T-helper 17 cell (primary cell): ENCODE results near the gene OPA3. TPM values are rescaled to one million over a fixed set of nuclear protein-coding genes. Genes with fewer than 3 reads are reported as not detected.

ENCODE experiments used
- ATAC-seq: fragments of 150-1000 bp; cut with Tn5 transposase; 2 replicates; pipeline ENCODE4 v1.10.0; 2021; ENCODE audit warnings: mild to moderate bottlenecking, moderate library complexity
- DNase-seq, 3 donors: peaks; one replicate each; pipeline versions ENCODE4 v3.0.0 to v3.0.0-alpha.2; 2020 to 2021
- H3K9me3 ChIP-seq: one replicate; pipeline ENCODE4 v1.7.0; 2013; ENCODE audit warnings: low read length, mild to moderate bottlenecking; ENCODE audit not compliant: control insufficient read depth, poor library complexity, severe bottlenecking
- H3K27ac Mint-ChIP-seq: one replicate; pipeline ENCODE4 v1.8.0; 2022; ENCODE audit warnings: mild to moderate bottlenecking, moderate library complexity, mixed read lengths
- H3K27me3 Mint-ChIP-seq: one replicate; pipeline ENCODE4 v1.8.0; 2022; ENCODE audit warnings: mixed read lengths
- H3K36me3 Mint-ChIP-seq: one replicate; pipeline ENCODE4 v1.8.0; 2022; ENCODE audit warnings: low read depth, mixed read lengths
- H3K4me1 Mint-ChIP-seq: one replicate; pipeline ENCODE4 v1.8.0; 2022; ENCODE audit warnings: mild to moderate bottlenecking, mixed read lengths
- H3K4me3 Mint-ChIP-seq: one replicate; pipeline ENCODE4 v1.8.0; 2022; ENCODE audit warnings: mild to moderate bottlenecking, moderate library complexity, mixed read lengths
- total RNA-seq, 4 donors: library from RNA in 2 of 4; stranded (reverse) in 2 of 4; gene quantifications; one replicate each; pipeline ENCODE4 v1.2.3 and lab custom pipeline; 2022 to 2026

The OPA3 gene
- total RNA-seq, 2 donors from 2014 or later: 8.3 to 9.4 TPM

GRCh38 chr19:45496349-45496953 lies 88.2 kb downstream of the OPA3 start:
- no peaks in the 10 kb centered on the region for H3K9me3 ChIP-seq
- ATAC-seq: peak; percentile 14
- Mint-ChIP-seq H3K27ac (peak overlapping the region; percentile 68), H3K4me1 (peaks cover 37% of the 10 kb centered on the region), H3K27me3 (peaks cover 4% of the 10 kb centered on the region), H3K36me3 (peaks cover 2% of the 10 kb centered on the region), H3K4me3 (peak overlapping the region; percentile 95)
- DNase-seq: peak in 1 of 3 donors; percentile 43

- Mint-ChIP-seq H3K36me3 (no peaks in the 10 kb centered on the region), H3K4me1 (peaks cover 32% of the 10 kb centered on the region), H3K27me3 (peaks cover 4% of the 10 kb centered on the region), H3K4me3 (peak overlapping the region; percentile 95), H3K27ac (no peak overlapping the region)
- no peaks in the 10 kb centered on the region for H3K9me3 ChIP-seq
- no peak for ATAC-seq
- no peak for DNase-seq
Observed at GRCh38 chr19:45495178-45495577, 89.4 kb downstream of the OPA3 start.

GRCh38 chr19:45494261-45494916 lies 90.2 kb downstream of the OPA3 start:
- no peaks in the 10 kb centered on the region for H3K36me3 Mint-ChIP-seq
- no peak overlapping the region for H3K27ac Mint-ChIP-seq
- H3K9me3 ChIP-seq: no peaks in the 10 kb centered on the region
- DNase-seq: no peak
- no peak overlapping the region for H3K4me3 Mint-ChIP-seq
- H3K4me1 Mint-ChIP-seq: peaks cover 28% of the 10 kb centered on the region
- H3K27me3 Mint-ChIP-seq: peaks cover 4% of the 10 kb centered on the region
- no peak for ATAC-seq

GRCh38 chr19:45492627-45493470 lies 91.8 kb downstream of the OPA3 start:
- H3K4me1 Mint-ChIP-seq: peaks cover 20% of the 10 kb centered on the region
- H3K4me3 Mint-ChIP-seq: no peak overlapping the region
- H3K9me3 ChIP-seq: no peaks in the 10 kb centered on the region
- H3K36me3 Mint-ChIP-seq: no peaks in the 10 kb centered on the region
- no peak for DNase-seq
- no peak for ATAC-seq
- H3K27me3 Mint-ChIP-seq: peaks cover 4% of the 10 kb centered on the region
- H3K27ac Mint-ChIP-seq: no peak overlapping the region

DNA sequence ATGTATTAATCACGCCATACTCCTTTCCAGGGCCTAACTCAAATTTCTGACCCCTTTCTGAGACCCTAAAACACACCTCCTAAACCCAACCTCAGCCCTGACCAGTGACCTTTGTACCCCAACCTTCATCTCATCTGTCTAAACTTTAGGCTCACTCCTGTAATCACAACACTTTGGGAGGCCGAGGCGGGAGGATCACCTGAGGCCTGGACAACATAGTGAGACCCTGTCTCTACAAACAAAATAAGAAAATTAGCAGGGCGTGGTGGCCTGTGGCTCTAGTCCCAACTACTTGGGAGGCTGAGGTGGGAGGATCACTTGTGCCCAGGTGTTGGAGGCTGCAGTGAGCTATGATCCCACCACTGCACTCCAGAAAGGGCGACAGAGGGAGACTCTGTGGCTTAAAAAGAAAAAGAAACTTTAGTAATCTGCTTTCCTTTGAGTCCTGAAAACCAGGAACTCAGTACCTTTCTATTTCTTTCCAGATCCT lies 92.4 kb downstream of the OPA3 start:
- no peaks in the 10 kb centered on the region for H3K9me3 ChIP-seq
- no peak for DNase-seq

GRCh38 chr19:45489216-45489855 lies 95.3 kb downstream of the OPA3 start:
- ATAC-seq: no peak
- peaks cover 9% of the 10 kb centered on the region for H3K4me1 Mint-ChIP-seq
- H3K27me3 Mint-ChIP-seq: no peaks in the 10 kb centered on the region
- H3K36me3 Mint-ChIP-seq: no peaks in the 10 kb centered on the region
- no peaks in the 10 kb centered on the region for H3K9me3 ChIP-seq
- no peak overlapping the region for H3K4me3 Mint-ChIP-seq
- DNase-seq: no peak
- no peak overlapping the region for H3K27ac Mint-ChIP-seq

More for the DNA sequence above, 92.4 kb downstream of the OPA3 start:
- ATAC-seq: no peak
- Mint-ChIP-seq H3K36me3 (no peaks in the 10 kb centered on the region), H3K4me1 (peaks cover 15% of the 10 kb centered on the region), H3K27me3 (peaks cover 4% of the 10 kb centered on the region), H3K4me3 (no peak overlapping the region), H3K27ac (no peak overlapping the region)

DNA sequence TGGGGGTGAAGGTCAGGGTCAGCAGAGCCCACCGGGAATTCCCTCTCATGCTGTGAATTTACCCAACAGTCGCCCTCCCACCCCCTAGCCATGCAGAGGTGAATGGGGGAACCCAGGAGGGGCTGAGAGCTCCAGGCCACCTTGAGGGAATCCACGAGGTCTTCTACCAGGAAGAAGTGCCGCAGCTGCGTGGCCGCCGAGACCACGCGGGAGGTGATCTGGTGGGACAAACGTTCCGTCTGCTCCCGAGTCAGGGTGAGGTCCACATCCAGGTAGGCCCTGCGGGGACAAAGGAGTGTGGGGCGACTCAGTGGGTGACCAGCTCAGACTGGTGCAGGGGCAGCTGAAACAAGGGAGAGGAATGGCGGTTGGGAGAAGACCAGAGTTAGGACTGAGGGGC lies 95.9 kb downstream of the OPA3 start:
- no peak overlapping the region for H3K27ac Mint-ChIP-seq
- DNase-seq (no peak), ATAC-seq (no peak)
- H3K4me3 Mint-ChIP-seq: peak overlapping the region; percentile 43
- H3K27me3 Mint-ChIP-seq: no peaks in the 10 kb centered on the region
- H3K9me3 ChIP-seq: no peaks in the 10 kb centered on the region
- H3K4me1 Mint-ChIP-seq: peaks cover 11% of the 10 kb centered on the region
- H3K36me3 Mint-ChIP-seq: no peaks in the 10 kb centered on the region

- ATAC-seq (peak; percentile 99), DNase-seq (peak; percentile 91 to 98 (median 91))
- Mint-ChIP-seq H3K27ac (peak overlapping the region; percentile 69), H3K27me3 (no peaks in the 10 kb centered on the region), H3K4me1 (peaks cover 7% of the 10 kb centered on the region), H3K4me3 (peak overlapping the region; percentile 90), H3K36me3 (no peaks in the 10 kb centered on the region)
- H3K9me3 ChIP-seq: no peaks in the 10 kb centered on the region
Observed at GRCh38 chr19:45485305-45486077, 99.1 kb downstream of the OPA3 start.

DNA sequence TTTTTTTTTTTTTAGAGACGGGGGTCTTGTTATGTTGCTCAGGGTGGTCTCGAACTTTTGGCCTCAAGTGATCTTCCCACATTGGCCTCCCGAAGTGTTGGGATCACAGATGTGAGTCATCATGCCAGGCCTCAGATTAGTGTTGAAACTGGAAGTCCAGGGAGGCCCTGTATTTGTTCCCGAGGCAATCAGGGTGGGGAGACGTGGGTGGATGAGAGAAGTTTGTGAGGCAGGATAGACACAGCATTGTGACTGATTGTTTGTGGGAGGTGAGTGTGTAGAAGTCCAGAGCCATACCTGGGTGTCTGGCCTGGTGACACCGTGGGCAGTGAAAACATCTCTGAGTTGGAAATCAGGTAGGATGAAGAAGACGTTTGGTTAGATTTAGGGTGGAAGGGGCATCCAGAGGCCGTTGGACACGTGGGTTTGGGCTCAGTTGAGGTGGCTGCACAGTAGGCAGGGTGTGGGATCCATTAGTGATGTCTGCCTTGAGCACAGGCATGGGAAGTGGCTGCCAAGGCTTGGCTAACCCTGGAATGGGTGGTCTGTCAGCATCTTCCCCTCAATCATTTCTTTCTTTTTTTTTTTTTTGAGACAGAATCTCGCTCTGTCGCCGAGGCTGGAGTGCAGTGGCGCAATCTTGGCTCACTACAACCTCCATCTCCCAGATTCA lies 100.2 kb downstream of the OPA3 start:
- no peaks in the 10 kb centered on the region for H3K9me3 ChIP-seq
- Mint-ChIP-seq H3K4me1 (peaks cover 10% of the 10 kb centered on the region), H3K27ac (peak overlapping the region; percentile 78), H3K36me3 (no peaks in the 10 kb centered on the region), H3K27me3 (no peaks in the 10 kb centered on the region), H3K4me3 (no peak overlapping the region)
- no peak for ATAC-seq
- no peak for DNase-seq

GRCh38 chr19:45483033-45483432 lies 101.6 kb downstream of the OPA3 start:
- Mint-ChIP-seq H3K27ac (no peak overlapping the region), H3K36me3 (no peaks in the 10 kb centered on the region), H3K4me1 (peaks cover 21% of the 10 kb centered on the region), H3K4me3 (no peak overlapping the region), H3K27me3 (no peaks in the 10 kb centered on the region)
- no peaks in the 10 kb centered on the region for H3K9me3 ChIP-seq
- no peak for DNase-seq
- no peak for ATAC-seq

DNA sequence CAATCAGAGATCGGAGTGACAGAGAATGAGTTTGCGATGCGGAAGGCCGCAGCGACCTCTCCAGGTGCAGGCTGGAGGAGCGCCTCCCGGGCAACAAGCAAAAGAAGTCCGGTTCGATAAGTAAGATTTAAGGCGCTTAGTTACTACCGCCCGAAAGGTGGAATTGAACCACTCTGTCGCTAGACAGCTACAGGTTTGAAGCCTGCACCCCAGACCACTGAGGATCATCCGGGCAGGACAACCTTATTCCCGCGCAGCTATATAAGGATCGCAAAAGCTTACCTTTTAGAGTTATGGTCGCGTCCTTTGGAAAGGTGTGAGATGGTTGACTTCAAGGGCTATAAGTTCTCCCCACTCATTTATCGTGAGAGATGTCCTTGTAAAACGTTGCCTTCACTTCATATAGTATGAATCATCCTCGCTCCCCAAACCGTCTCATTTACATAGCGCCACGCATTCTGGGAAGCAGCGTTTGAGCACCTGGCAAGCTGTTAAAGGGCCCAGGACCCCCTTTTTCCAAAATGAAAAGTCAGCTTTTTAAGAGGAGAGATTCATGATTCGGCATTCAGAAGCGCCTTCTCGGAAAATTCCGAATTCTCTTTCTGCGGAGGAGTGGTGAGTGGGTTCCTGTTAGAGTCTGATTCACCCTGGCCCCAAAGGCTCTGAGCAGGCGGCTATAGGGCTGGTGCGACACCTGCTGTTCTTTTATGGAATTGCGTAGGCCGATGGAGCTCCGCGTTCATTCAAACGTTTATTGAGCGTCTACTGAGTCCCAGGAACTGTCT lies 106.0 kb downstream of the OPA3 start:
- peak; percentile 64 to 88 (median 80) for DNase-seq

More for the DNA sequence above, 106.0 kb downstream of the OPA3 start:
- peak overlapping the region; percentile 92 for H3K4me3 Mint-ChIP-seq
- no peaks in the 10 kb centered on the region for H3K36me3 Mint-ChIP-seq
- ATAC-seq: peak; percentile 56
- H3K27me3 Mint-ChIP-seq: peaks cover 5% of the 10 kb centered on the region
- H3K9me3 ChIP-seq: no peaks in the 10 kb centered on the region
- peaks cover 41% of the 10 kb centered on the region for H3K4me1 Mint-ChIP-seq
- H3K27ac Mint-ChIP-seq: peak overlapping the region; percentile 97
